Calu3 (cell line): ENCODE data around the gene LPCAT4. TPM values are rescaled to one million over a fixed set of nuclear protein-coding genes. Genes with fewer than 3 reads are reported as not detected.

ENCODE experiments used
- BruUV-seq: library from RNA; stranded (reverse); fragments of 400-500 nt; replicated peaks from 2 replicates; lab custom pipeline; 2021; lab: Mats Ljungman, UMichigan
- CTCF ChIA-PET: fragments of 300-600 bp; sonication (Branson Sonifier 250); formaldehyde crosslinking; loops from one replicate; lab custom pipeline; 2022; ENCODE audit warnings: antibody characterized with exemption; lab: Charles Lee
- DNase-seq: peaks from one replicate; pipeline ENCODE4 v3.0.0; 2022
- H3K27ac Mint-ChIP-seq: one replicate; pipeline ENCODE4 v1.8.0; 2022; ENCODE audit warnings: mixed read lengths; ENCODE audit not compliant: unreplicated experiment
- H3K27me3 Mint-ChIP-seq: one replicate; pipeline ENCODE4 v1.8.0; 2022; ENCODE audit warnings: mixed read lengths; ENCODE audit not compliant: unreplicated experiment
- H3K36me3 Mint-ChIP-seq: one replicate; pipeline ENCODE4 v1.8.0; 2022; ENCODE audit warnings: mild to moderate bottlenecking, moderate library complexity, mixed read lengths; ENCODE audit not compliant: insufficient read depth, unreplicated experiment
- H3K4me1 Mint-ChIP-seq: one replicate; pipeline ENCODE4 v1.8.0; 2022; ENCODE audit warnings: mild to moderate bottlenecking, low read depth, mixed read lengths; ENCODE audit not compliant: unreplicated experiment
- H3K4me3 Mint-ChIP-seq: one replicate; pipeline ENCODE4 v1.8.0; 2022; ENCODE audit warnings: mild to moderate bottlenecking, low read depth, moderate library complexity, mixed read lengths; ENCODE audit not compliant: unreplicated experiment
- H3K9me3 Mint-ChIP-seq: one replicate; pipeline ENCODE4 v1.8.0; 2022; ENCODE audit warnings: low read depth, mixed read lengths; ENCODE audit not compliant: unreplicated experiment
- intact Hi-C: fragments of 100-400 bp; cut with micrococcal nuclease; formaldehyde crosslinking; loops from one replicate; pipeline ENCODE4 v1.10.0; 2022; ENCODE audit not compliant: unreplicated experiment
- total RNA-seq: library from RNA; stranded (reverse); gene quantifications from 2 replicates; pipeline ENCODE4 v1.2.3, GENCODE V29; 2022
- TF ChIP-seq, protein P1 (sequence below): fragments of 200-600 bp; IDR thresholded peaks from one replicate; pipeline ENCODE4 v1.8.0; 2022; ENCODE audit warnings: antibody characterized with exemption; ENCODE audit not compliant: unreplicated experiment

LPCAT4 gene
- total RNA-seq, 1 experiment from 2014 or later = 28.9 TPM

DNA sequence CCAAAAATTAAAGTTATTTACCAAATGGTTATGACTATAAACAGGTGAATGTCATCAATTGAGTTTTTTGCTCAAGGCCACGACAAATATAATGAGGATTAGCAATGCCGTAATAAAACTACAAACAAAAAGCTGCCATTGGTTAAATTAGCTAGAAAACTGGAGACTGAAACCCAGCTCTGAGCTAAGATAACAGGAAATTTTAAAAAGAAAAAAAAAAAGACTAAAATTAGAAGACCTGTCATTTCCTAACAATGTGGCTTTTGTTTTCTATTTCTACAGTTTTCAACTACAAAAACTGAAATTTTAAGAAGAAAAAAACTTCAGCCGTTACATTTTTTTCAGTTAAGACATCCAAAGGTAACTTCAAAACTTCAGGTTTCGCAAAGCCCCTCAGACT, 39.1 kb downstream of the LPCAT4 start:
- no peak for DNase-seq
- no peaks in the 10 kb centered on the region for H3K9me3 Mint-ChIP-seq
- no peak overlapping the region for H3K27ac Mint-ChIP-seq
- BruUV-seq = no TSS peak
- CTCF ChIA-PET = no interaction called here
- TF ChIP-seq, protein P1, sequence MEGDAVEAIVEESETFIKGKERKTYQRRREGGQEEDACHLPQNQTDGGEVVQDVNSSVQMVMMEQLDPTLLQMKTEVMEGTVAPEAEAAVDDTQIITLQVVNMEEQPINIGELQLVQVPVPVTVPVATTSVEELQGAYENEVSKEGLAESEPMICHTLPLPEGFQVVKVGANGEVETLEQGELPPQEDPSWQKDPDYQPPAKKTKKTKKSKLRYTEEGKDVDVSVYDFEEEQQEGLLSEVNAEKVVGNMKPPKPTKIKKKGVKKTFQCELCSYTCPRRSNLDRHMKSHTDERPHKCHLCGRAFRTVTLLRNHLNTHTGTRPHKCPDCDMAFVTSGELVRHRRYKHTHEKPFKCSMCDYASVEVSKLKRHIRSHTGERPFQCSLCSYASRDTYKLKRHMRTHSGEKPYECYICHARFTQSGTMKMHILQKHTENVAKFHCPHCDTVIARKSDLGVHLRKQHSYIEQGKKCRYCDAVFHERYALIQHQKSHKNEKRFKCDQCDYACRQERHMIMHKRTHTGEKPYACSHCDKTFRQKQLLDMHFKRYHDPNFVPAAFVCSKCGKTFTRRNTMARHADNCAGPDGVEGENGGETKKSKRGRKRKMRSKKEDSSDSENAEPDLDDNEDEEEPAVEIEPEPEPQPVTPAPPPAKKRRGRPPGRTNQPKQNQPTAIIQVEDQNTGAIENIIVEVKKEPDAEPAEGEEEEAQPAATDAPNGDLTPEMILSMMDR = no peak
- no peaks in the 10 kb centered on the region for H3K27me3 Mint-ChIP-seq
- no peaks in the 10 kb centered on the region for H3K4me1 Mint-ChIP-seq
- intact Hi-C loops = no loop called here
- H3K4me3 Mint-ChIP-seq = no peak overlapping the region
- H3K36me3 Mint-ChIP-seq = no peaks in the 10 kb centered on the region

DNA sequence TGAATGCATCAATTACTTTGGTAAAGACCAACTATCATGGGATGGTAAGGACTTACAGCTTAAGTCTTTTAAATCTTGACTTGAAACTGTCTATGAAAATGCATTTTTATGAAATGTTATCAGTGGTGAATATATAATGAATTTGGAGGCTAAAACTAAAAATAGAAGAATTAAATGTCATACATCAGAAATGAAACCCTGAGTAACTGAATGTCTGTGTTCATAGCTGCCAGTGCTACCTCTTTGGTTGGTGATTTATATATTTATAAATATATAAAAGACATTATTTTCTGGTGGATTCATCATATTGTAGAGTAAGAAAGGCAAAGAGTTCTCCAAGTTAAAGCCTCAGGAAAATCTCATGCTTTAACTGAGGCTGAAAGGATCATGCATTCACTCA, 41.6 kb downstream of the LPCAT4 start:
- no peak for DNase-seq
- Mint-ChIP-seq H3K27me3 (no peaks in the 10 kb centered on the region), H3K4me1 (no peaks in the 10 kb centered on the region), H3K9me3 (no peaks in the 10 kb centered on the region), H3K4me3 (no peak overlapping the region), H3K36me3 (no peaks in the 10 kb centered on the region), H3K27ac (no peak overlapping the region)
- intact Hi-C loops = no loop called here
- BruUV-seq = no TSS peak
- CTCF ChIA-PET = no interaction called here
- TF ChIP-seq, protein P1 = no peak

DNA sequence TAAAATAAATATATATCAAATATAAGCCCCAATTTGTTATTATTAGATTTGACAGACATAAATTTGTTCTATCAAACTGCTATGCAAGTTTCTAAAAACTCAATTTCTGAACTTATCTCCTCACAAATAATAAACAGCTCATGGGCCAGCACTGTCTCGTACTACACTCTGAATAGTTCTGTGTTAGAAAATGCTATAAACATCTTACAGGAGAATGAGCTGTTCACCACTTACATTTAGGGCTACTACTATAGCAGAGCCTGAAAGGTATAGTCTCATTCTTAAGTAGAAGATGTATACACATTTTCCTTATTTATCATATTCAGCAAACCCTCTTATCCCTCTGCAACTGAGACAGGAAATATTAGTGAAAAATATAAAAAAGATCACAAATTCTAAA, 42.1 kb downstream of the LPCAT4 start:
- CTCF ChIA-PET = no interaction called here
- Mint-ChIP-seq H3K4me1 (no peaks in the 10 kb centered on the region), H3K27ac (no peak overlapping the region), H3K9me3 (no peaks in the 10 kb centered on the region), H3K27me3 (no peaks in the 10 kb centered on the region), H3K4me3 (no peak overlapping the region), H3K36me3 (no peaks in the 10 kb centered on the region)
- intact Hi-C loops = no loop called here
- no peak for DNase-seq
- TF ChIP-seq, protein P1 = no peak
- BruUV-seq = no TSS peak

DNA sequence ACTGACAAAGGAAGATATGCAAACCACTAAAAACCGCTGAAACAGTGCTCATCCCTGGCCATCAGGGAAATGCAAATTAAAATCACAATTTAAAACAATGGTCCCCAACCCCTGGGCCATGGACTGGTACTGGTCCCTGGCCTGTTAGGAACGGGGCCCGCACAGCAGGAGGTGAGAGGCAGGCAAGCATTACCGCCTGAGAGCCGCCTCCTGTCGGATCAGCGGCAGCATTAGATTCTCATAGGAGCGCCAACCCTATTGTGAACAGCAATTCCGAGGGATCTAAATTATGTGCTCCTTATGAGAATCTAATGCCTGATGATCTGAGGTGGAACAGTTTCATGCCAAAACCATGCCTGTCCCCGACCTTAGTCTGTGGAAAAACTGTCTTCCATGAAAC, 43.8 kb downstream of the LPCAT4 start:
- no peak overlapping the region for H3K4me3 Mint-ChIP-seq
- H3K27ac Mint-ChIP-seq = no peak overlapping the region
- H3K27me3 Mint-ChIP-seq = no peaks in the 10 kb centered on the region
- DNase-seq = no peak
- no peaks in the 10 kb centered on the region for H3K4me1 Mint-ChIP-seq
- CTCF ChIA-PET = no interaction called here
- intact Hi-C loops = no loop called here
- H3K9me3 Mint-ChIP-seq = no peaks in the 10 kb centered on the region
- TF ChIP-seq, protein P1 = no peak
- BruUV-seq = no TSS peak
- H3K36me3 Mint-ChIP-seq = peaks cover 5% of the 10 kb centered on the region
